SK-N-SH treated with all-trans-retinoic acid at 6 μM for 48 hours (cell line): Measurements from ENCODE around the gene ABI1.

Source experiments
- OSR1 ChIP-seq: fragments of 250-450 bp; sonication (Bioruptor Pico); IDR thresholded peaks from 2 replicates; pipeline ENCODE4 v1.8.0; 2022; ENCODE audit warnings: moderate library complexity, mild to moderate bottlenecking, inconsistent platforms
- SNAI2 ChIP-seq: fragments of 250-450 bp; sonication (Bioruptor Pico); IDR thresholded peaks from 2 replicates; pipeline ENCODE4 v1.5.0; 2020; ENCODE audit warnings: mild to moderate bottlenecking, moderate library complexity
- ZNF8 ChIP-seq: fragments of 450-650 bp; formaldehyde crosslinking; IDR thresholded peaks from 2 replicates; pipeline ENCODE4 v1.5.0; 2020; ENCODE audit warnings: mild to moderate bottlenecking, moderate library complexity
- TF ChIP-seq, protein P1 (sequence below): fragments of 250-450 bp; sonication (Bioruptor Pico); IDR thresholded peaks from 2 replicates; pipeline ENCODE4 v1.5.1; 2020; ENCODE audit warnings: low read depth, mild to moderate bottlenecking, moderate library complexity

DNA sequence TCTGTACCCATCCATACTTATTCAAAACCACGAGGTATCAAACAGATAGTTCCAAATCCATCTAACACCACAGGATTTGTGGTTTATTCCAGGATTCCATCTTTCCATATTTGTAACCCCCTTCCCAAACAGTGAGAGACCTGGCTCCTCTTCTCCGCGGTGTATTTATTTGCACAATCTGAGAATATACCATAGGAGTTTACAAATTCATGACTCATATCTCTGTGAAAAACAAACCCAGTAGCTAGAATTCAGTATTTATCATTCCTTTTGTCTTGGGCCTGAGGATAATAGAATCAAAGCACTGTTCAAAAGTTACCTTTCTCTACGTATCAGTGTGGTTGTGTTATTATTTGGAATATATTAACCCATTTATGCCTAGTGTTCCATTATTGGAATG lies 131.4 kb downstream of the ABI1 start:
- TF ChIP-seq ZNF8, result no peak
- no peak for TF ChIP-seq SNAI2 (CRISPR knock-in tag)
- TF ChIP-seq, protein P1, sequence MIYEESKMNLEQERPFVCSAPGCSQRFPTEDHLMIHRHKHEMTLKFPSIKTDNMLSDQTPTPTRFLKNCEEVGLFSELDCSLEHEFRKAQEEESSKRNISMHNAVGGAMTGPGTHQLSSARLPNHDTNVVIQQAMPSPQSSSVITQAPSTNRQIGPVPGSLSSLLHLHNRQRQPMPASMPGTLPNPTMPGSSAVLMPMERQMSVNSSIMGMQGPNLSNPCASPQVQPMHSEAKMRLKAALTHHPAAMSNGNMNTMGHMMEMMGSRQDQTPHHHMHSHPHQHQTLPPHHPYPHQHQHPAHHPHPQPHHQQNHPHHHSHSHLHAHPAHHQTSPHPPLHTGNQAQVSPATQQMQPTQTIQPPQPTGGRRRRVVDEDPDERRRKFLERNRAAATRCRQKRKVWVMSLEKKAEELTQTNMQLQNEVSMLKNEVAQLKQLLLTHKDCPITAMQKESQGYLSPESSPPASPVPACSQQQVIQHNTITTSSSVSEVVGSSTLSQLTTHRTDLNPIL (CRISPR knock-in tag), result no peak
- no peak for TF ChIP-seq OSR1 (CRISPR knock-in tag)
